Erythroblast (primary cell): ENCODE results near the gene CDH13.

Experiments used
- GATA1 ChIP-seq: IDR thresholded peaks from 2 replicates; pipeline ENCODE4 v1.6.1; 2011; ENCODE audit warnings: low read depth, mild to moderate bottlenecking, control low read depth, low read length, moderate library complexity
- POLR2A ChIP-seq: IDR thresholded peaks from 2 replicates; pipeline ENCODE4 v1.6.1; 2011; ENCODE audit warnings: mild to moderate bottlenecking, low read length

DNA sequence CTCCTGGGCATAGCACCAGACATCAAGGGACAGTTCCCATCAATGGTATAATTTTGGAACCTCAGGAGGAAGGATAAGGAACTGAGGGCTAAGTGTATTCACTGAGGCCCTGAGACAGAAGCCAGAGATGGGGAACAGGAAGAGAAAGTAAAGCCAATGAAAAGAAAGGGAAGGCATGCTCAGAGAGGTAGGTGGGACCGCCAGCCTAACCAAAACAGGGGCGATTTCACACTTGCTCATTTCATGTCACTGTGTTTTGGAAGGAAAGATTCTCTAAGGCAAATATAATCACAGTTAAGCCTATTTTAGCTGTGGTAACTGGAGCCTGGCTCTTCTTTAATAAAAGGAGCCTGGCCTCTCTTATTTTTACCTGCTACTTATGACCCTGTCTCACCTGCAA, 411.1 kb downstream of the CDH13 start:
- TF ChIP-seq POLR2A = no peak
- TF ChIP-seq GATA1 = no peak
